SU-DHL-6 (cell line): ENCODE results near the gene CACNA1C.

Experiments used
- EZH2phosphoT487 ChIP-seq: fragments of 200-600 bp; sonication (generic), shearing (Covaris generic); conservative IDR thresholded peaks from 2 replicates; pipeline ENCODE4 v1.6.1; 2018; ENCODE audit warnings: mild to moderate bottlenecking, antibody characterized with exemption, low read length, moderate library complexity, mixed read lengths
- TF ChIP-seq, protein P1 (sequence below): fragments of 200-600 bp; sonication (generic); IDR thresholded peaks from one replicate; pipeline ENCODE4 v1.5.1; 2017; ENCODE audit warnings: antibody characterized with exemption, mild to moderate bottlenecking, low read length, moderate library complexity; ENCODE audit not compliant: insufficient read depth, poor library complexity, severe bottlenecking

GRCh38 chr12:2194060-2194459 lies 141.3 kb downstream of the CACNA1C start:
- TF ChIP-seq, protein P1, sequence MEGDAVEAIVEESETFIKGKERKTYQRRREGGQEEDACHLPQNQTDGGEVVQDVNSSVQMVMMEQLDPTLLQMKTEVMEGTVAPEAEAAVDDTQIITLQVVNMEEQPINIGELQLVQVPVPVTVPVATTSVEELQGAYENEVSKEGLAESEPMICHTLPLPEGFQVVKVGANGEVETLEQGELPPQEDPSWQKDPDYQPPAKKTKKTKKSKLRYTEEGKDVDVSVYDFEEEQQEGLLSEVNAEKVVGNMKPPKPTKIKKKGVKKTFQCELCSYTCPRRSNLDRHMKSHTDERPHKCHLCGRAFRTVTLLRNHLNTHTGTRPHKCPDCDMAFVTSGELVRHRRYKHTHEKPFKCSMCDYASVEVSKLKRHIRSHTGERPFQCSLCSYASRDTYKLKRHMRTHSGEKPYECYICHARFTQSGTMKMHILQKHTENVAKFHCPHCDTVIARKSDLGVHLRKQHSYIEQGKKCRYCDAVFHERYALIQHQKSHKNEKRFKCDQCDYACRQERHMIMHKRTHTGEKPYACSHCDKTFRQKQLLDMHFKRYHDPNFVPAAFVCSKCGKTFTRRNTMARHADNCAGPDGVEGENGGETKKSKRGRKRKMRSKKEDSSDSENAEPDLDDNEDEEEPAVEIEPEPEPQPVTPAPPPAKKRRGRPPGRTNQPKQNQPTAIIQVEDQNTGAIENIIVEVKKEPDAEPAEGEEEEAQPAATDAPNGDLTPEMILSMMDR = no peak
- no peak for TF ChIP-seq EZH2phosphoT487
